ENCODE results near the gene ACOT7.

ACOT7 gene

DNA sequence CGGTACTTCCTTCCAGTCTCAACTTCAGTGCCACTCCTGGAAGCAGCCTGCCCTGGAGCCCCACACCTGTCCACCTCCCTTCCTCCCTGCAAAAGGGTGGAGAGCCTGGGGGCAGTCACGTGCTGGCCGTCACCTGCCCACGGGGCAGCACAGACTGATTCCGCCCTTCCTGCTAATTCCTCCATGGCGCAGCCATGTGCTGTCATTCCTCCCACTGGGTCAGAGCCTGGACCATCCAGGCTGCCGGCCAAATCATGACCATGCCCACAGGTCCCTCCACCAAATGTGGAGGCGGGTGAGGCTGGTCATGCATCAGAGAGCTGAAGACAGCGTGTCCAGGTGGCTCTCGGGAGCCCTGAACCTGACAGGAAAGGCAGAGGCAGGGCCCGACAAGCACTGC lies 108.2 kb downstream of the ACOT7 start:
- Histone ChIP-seq H3K27me3 (ENCODE audit: insufficient read depth, insufficient read length) (no peaks in the 10 kb centered on the region), H3K36me3 (ENCODE audit: insufficient read depth, insufficient read length, low read length) (no peaks in the 10 kb centered on the region), H3K9ac (ENCODE audit: insufficient read length, low read depth) (no peak overlapping the region), H3K9me3 (ENCODE audit: insufficient read depth, low read length) (no peaks in the 10 kb centered on the region), H3K4me3 (ENCODE audit: insufficient read length, low read depth) (no peak overlapping the region), H3K4me1 (ENCODE audit: insufficient read depth, insufficient read length) (no peaks in the 10 kb centered on the region)
- DNase-seq (ENCODE audit: low read depth, low spot score), result no peak
- TF ChIP-seq YY1 (IDR thresholded peaks at IDR 0.05; ENCODE audit: insufficient read depth, insufficient read length), result no peak
- TF ChIP-seq SUZ12 (IDR thresholded peaks at IDR 0.05; ENCODE audit: extremely low read depth, insufficient read depth, insufficient read length), result no peak
- TF ChIP-seq ZNF274 (IDR thresholded peaks at IDR 0.05; ENCODE audit: low read depth, low read length), result no peak

- no peaks in the 10 kb centered on the region for H3K27me3 ChIP-seq (ENCODE audit: insufficient read depth, insufficient read length)
- no peak overlapping the region for H3K9ac ChIP-seq (ENCODE audit: insufficient read length, low read depth)
- TF ChIP-seq ZNF274 (IDR thresholded peaks at IDR 0.05; ENCODE audit: low read depth, low read length), result no peak
- TF ChIP-seq YY1 (IDR thresholded peaks at IDR 0.05; ENCODE audit: insufficient read depth, insufficient read length), result no peak
- TF ChIP-seq SUZ12 (IDR thresholded peaks at IDR 0.05; ENCODE audit: extremely low read depth, insufficient read depth, insufficient read length), result no peak
- no peaks in the 10 kb centered on the region for H3K4me1 ChIP-seq (ENCODE audit: insufficient read depth, insufficient read length)
- H3K4me3 ChIP-seq (ENCODE audit: insufficient read length, low read depth), result no peak overlapping the region
- no peaks in the 10 kb centered on the region for H3K9me3 ChIP-seq (ENCODE audit: insufficient read depth, low read length)
- no peak for DNase-seq (ENCODE audit: low read depth, low spot score)
- no peaks in the 10 kb centered on the region for H3K36me3 ChIP-seq (ENCODE audit: insufficient read depth, insufficient read length, low read length)
Observed at GRCh38 chr1:6282577-6283270, 110.8 kb downstream of the ACOT7 start.

- H3K36me3 ChIP-seq (ENCODE audit: insufficient read depth, insufficient read length, low read length), result no peaks in the 10 kb centered on the region
- no peaks in the 10 kb centered on the region for H3K4me1 ChIP-seq (ENCODE audit: insufficient read depth, insufficient read length)
- no peak for TF ChIP-seq SUZ12 (IDR thresholded peaks at IDR 0.05; ENCODE audit: extremely low read depth, insufficient read depth, insufficient read length)
- TF ChIP-seq YY1 (IDR thresholded peaks at IDR 0.05; ENCODE audit: insufficient read depth, insufficient read length), result no peak
- TF ChIP-seq ZNF274 (IDR thresholded peaks at IDR 0.05; ENCODE audit: low read depth, low read length), result no peak
- no peak overlapping the region for H3K9ac ChIP-seq (ENCODE audit: insufficient read length, low read depth)
- no peak overlapping the region for H3K4me3 ChIP-seq (ENCODE audit: insufficient read length, low read depth)
- no peaks in the 10 kb centered on the region for H3K9me3 ChIP-seq (ENCODE audit: insufficient read depth, low read length)
- no peaks in the 10 kb centered on the region for H3K27me3 ChIP-seq (ENCODE audit: insufficient read depth, insufficient read length)
- DNase-seq (ENCODE audit: low read depth, low spot score), result no peak
Observed at GRCh38 chr1:6281511-6282402, 111.8 kb downstream of the ACOT7 start.

DNA sequence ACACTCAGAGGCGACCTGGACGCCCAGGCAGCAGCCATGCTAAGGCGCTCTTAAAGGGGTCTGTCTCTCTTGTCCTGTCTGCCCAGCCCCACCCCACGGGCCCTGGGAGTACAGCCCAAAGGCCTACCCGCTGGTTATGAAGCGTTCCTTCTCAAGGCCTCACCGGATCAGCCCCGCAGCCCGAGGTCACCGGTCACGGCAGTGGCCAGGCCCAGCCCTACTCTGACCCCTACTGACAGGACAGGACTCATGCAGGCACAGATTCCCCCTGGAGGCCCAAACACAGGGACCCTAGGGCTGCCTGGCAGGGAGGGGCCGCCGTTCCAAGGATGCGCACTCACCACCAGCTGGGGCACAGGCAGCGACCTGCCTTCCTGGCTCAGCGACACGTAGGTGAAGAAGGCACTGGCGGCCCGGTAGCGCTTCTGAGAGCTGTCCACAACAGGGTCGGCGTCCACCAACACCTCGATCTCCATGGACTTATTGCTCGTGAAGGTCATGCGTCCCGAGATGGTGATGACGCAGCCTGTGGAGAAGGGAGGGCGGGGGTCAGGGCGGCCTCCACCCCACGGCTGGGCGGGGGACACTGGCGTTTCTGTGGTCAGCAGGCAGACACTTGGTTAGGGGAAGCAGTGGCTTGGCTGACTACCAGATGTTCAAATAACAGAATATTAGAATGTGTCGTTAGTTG lies 112.7 kb downstream of the ACOT7 start:
- Histone ChIP-seq H3K4me3 (ENCODE audit: insufficient read length, low read depth) (no peak overlapping the region), H3K9me3 (ENCODE audit: insufficient read depth, low read length) (no peaks in the 10 kb centered on the region), H3K36me3 (ENCODE audit: insufficient read depth, insufficient read length, low read length) (no peaks in the 10 kb centered on the region), H3K9ac (ENCODE audit: insufficient read length, low read depth) (no peak overlapping the region), H3K4me1 (ENCODE audit: insufficient read depth, insufficient read length) (no peaks in the 10 kb centered on the region), H3K27me3 (ENCODE audit: insufficient read depth, insufficient read length) (no peaks in the 10 kb centered on the region)
- no peak for DNase-seq (ENCODE audit: low read depth, low spot score)
- TF ChIP-seq ZNF274 (IDR thresholded peaks at IDR 0.05; ENCODE audit: low read depth, low read length) (no peak), YY1 (IDR thresholded peaks at IDR 0.05; ENCODE audit: insufficient read depth, insufficient read length) (no peak), SUZ12 (IDR thresholded peaks at IDR 0.05; ENCODE audit: extremely low read depth, insufficient read depth, insufficient read length) (no peak)

DNA sequence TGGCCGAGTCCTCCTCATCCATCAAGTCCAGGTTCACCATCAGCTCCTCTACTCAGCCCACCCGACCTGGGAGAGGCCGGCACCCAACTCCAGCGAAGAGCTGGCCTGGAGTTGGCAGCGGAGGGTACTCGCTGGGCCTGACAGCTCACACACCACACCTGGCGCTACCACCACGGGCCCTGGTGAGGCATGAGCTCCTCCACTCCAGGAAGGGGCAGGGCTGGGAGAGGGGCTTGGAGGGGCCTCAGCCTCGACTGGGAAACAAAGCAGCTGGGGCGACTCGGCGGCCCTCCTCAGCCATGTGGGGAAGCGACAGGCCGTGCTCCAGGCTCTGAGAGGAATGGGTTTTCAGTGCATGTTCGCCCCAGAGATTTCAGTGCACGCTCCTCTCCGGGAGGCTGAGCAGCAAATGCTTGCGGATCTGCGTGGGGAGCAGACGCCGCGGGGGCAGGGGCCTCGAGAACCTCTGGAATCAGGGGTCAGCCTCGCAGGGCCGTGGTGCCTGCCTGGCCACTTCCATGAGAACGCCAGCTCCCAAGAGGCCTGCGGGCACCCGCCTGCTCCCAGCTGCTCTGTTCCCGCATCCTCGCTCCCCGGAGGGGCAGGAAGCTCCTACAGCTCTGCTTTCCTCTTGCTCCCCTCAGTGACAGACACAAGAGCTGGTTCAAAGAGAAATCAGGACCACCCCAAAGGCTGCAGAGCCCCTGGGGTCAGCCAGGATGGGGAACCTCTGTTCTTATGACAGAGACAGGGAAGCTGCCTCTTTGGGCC lies 113.8 kb downstream of the ACOT7 start:
- no peaks in the 10 kb centered on the region for H3K27me3 ChIP-seq (ENCODE audit: insufficient read depth, insufficient read length)
- no peak overlapping the region for H3K4me3 ChIP-seq (ENCODE audit: insufficient read length, low read depth)
- no peaks in the 10 kb centered on the region for H3K9me3 ChIP-seq (ENCODE audit: insufficient read depth, low read length)
- H3K9ac ChIP-seq (ENCODE audit: insufficient read length, low read depth), result no peak overlapping the region
- no peaks in the 10 kb centered on the region for H3K36me3 ChIP-seq (ENCODE audit: insufficient read depth, insufficient read length, low read length)
- H3K4me1 ChIP-seq (ENCODE audit: insufficient read depth, insufficient read length), result no peaks in the 10 kb centered on the region
- no peak for DNase-seq (ENCODE audit: low read depth, low spot score)
- TF ChIP-seq ZNF274 (IDR thresholded peaks at IDR 0.05; ENCODE audit: low read depth, low read length) (no peak), SUZ12 (IDR thresholded peaks at IDR 0.05; ENCODE audit: extremely low read depth, insufficient read depth, insufficient read length) (no peak), YY1 (IDR thresholded peaks at IDR 0.05; ENCODE audit: insufficient read depth, insufficient read length) (no peak)

DNA sequence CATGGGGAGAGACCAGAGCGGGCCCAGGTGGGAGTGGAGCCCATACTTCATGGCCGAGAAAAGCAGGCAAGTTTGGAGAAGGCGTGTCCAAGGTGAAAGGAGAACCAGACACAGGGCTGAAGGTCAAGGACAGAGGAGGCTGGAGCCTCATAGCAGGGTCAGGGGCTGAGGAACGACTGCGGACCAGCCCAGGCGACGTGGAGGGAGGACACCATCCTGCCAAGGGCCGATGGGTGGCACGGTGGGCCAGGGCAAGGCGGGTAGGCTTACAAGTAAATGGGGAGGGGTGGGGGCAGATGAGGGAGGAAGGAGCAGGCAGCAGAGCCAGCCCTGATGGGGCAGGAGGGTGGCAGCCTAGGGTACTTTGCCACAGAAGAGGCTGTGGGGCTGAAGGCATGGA lies 114.5 kb downstream of the ACOT7 start:
- H3K27me3 ChIP-seq (ENCODE audit: insufficient read depth, insufficient read length), result no peaks in the 10 kb centered on the region
- TF ChIP-seq SUZ12 (IDR thresholded peaks at IDR 0.05; ENCODE audit: extremely low read depth, insufficient read depth, insufficient read length), result no peak
- TF ChIP-seq YY1 (IDR thresholded peaks at IDR 0.05; ENCODE audit: insufficient read depth, insufficient read length), result no peak
- no peak for TF ChIP-seq ZNF274 (IDR thresholded peaks at IDR 0.05; ENCODE audit: low read depth, low read length)
- H3K36me3 ChIP-seq (ENCODE audit: insufficient read depth, insufficient read length, low read length), result no peaks in the 10 kb centered on the region
- no peak overlapping the region for H3K4me3 ChIP-seq (ENCODE audit: insufficient read length, low read depth)
- no peaks in the 10 kb centered on the region for H3K4me1 ChIP-seq (ENCODE audit: insufficient read depth, insufficient read length)
- no peaks in the 10 kb centered on the region for H3K9me3 ChIP-seq (ENCODE audit: insufficient read depth, low read length)
- DNase-seq (ENCODE audit: low read depth, low spot score), result no peak
- H3K9ac ChIP-seq (ENCODE audit: insufficient read length, low read depth), result no peak overlapping the region
